Fibroblast of skin of right biceps (primary cell): ENCODE results near the gene SIRPA.
A peak's percentile ranks its signal among the peaks of the same experiment; 100 is the strongest.

ENCODE experiments used
- DNase-seq: peaks from one replicate; pipeline ENCODE4 v3.0.0-alpha.2; 2013

Gene SIRPA

DNA sequence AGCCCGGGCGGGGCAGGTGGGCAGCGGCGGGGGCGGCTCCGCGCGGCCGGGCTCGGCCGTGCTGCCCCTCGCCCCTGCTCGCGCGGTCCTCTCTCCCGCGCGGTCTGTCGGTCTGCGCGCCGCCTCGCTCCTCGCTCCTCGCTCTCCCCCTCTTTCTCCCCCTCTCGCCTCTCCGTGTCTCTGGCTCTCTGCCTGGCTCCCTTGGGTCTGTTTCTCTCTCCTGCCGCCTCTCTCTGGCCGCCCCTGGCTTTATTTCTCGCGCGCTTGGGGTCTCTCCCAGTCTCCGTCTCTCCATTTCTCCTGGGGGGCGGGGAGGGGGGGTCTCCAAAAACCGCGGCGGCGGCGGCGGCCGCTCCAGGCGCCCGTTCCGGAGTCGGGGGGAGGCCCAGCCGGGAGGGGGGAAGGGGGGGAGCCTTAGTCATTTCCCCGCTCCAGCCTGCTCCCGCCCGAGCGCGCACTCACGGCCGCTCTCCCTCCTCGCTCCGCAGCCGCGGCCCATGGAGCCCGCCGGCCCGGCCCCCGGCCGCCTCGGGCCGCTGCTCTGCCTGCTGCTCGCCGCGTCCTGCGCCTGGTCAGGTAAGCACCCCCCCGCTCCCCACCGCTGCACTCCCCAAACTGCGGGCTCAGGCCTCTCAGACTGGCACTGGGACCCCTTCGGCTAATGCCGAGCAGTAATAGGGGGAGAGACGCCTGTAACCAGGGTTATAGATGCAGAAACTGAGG, at the start of gene SIRPA:
TSS of gene SIRPA (plus strand) at position 457 of the 723 bp plus-strand sequence. CDS start at position 498, 41 bp downstream.
- DNase-seq: peak; percentile 81

DNA sequence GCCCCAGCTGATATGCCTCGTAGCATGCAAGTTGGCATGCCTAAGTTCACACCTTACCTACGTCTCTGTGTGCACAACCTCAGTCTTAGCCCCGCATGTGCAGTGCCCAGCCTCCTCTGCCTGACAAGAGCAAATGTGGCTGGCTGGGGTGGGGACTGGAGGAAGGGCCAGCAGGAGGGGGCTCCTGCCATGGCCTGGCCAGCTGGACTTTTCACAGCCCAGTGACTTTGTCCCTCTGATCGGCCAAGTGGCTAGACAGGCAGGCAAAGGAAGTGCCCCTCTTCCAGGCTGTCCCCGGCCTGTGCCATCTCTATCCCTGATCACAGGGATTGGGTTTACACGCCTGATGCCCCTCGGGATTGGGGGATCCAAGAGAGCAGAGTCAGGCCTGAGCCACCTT, 49.5 kb upstream of the SIRPA start:
- DNase-seq: no peak

DNA sequence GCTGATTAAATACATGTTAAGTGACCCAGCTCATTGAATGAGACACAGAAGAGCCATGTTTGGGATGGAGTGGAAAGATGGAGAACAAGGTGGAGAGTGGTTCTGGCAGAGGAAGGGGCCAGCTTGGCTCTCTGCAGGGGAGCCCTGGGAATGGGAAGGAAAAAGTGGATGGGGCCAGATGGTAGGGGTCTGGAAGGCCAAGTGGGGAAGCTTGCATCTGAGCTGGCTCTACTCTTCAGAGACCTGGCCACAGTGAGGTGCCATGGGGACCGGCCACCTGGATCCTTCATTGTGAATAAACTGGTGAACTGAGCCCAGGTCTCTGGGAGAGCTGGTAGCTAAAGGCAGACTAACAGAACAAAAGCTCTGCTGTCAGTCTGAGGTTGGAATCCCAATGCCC, 48.9 kb upstream of the SIRPA start:
- no peak for DNase-seq

DNA sequence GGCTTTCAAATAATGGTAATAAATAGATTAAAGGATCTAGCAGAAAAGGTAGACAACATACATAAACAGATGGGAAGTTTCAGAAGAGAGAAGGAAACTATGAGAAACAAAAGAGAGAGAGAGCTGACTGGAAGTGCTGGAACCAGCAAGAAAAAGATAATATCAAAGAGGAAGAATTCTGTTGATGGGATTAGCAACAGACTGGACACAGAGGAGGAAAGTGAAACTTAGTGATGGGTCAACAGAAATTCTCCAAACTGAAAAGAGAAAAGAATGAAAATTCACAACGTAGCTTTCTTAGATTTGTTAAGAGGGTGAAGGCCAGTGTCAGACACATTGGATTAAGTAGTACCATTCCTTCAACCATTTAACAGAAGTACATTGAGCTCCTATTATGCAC, 48.3 kb upstream of the SIRPA start:
- DNase-seq: no peak

DNA sequence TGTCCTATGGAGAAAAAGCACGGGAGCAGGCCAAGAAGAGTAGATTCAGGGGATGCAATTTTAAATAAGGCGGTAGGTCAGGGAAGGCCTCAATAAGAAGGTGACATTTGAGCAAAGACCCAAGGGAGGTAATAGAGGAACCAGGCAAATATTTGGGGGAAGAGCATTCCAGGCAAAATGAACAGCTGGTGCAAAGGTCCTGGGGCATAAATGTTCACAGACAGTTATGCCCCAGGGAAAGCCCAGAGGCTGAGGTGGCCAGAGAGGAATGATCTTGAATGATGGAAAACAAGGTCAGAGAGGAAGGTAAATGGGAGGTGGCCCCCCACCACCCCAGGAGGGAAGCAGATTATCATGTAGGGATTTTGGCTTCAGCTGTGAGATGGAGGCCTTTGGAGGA, 47.4 kb upstream of the SIRPA start:
- no peak for DNase-seq

DNA sequence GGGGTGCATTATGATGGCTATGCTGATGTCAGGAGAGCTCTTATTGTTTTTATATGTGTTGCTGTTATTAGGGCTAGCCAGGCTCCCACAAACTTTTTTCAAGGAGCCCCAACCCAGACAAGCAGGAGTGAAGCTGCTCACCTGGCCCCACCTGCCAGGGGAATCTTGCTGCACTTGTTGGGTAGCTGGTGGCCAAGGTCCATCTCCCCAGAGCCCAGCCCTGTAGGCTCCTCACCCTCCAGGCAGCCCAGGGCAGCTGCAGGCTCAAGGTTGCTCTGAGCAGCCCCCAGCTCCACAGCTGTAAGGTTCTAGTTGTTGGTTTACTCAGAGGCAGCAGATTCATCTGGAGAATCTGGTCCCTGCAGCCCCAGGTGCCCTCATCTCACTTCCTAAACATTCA, 46.8 kb upstream of the SIRPA start:
- DNase-seq: no peak

DNA sequence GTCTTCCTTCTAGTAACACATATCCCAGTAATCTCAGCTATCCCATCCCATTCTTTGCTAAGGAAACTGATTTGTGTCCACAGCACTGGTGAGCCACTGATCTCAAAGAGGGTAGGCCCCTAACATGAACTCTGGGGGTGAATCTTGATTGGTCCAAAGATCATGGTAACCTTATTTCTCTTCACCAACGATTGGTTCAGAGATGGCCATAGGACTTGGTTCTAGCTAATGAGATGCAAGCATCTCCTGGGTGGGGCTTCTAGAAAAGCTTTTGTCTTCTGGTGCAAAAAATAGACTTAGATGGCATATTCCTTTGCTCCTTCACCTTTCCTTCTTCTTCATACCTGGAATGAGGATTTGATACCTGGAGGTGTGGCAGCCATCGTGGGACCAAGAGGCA, 43.8 kb upstream of the SIRPA start:
- no peak for DNase-seq

DNA sequence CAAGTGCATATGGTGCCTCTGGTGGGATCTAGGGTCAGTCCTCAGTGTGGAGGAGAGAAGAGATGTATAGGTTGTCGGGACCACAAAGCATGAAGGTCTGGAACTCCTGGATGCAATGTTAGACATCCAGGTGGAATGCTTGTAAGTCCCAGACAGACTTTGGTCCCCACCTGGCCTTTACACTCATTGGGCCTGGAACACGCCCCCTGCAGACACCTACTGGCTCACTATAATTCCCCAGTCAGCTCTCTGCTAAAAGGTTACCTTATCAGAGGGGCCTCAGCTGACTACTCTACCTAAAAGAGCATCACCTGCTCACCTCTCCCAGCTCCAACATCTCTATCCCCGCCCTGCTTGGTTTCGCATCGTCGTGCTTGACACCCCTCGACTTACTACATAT, 41.7 kb upstream of the SIRPA start:
- DNase-seq: no peak

DNA sequence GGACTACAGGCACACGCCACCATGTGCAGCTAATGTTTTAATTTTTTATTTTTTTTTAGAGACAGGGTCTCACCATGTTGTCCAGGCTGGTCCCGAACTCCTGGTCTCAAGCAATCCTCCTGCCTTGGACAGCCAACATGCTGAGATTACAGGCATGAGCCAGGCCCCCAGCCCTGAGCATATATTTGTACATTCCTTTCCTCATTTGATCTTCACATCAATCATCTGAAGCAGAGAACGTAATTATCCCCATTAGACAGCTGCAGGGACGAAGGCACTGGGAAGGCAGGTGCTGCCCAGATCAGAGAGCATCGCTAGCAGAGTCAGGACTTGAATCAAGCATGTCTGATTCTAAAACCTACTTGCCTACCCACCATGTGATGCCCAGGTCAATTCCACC, 41.0 kb upstream of the SIRPA start:
- DNase-seq: no peak

DNA sequence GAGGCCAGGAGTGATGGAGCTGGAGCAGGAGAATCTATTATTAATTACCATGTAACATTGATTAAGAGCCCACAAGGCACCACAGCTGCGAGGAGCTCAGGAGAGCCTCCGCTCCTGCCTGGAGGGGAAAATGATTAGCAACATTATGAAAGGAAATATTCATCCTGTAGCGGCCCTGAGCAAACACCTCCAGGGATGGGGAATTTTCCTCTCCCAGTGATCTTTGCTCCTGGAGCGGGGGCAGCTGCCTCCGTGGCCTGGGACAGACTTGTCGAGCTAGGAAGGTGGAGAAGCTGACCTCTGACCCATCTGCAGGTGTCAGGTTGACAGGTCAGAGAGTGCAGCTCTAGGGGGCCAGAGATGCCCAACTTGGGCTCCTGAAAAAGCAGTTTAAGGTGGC, 40.1 kb upstream of the SIRPA start:
- DNase-seq: no peak

DNA sequence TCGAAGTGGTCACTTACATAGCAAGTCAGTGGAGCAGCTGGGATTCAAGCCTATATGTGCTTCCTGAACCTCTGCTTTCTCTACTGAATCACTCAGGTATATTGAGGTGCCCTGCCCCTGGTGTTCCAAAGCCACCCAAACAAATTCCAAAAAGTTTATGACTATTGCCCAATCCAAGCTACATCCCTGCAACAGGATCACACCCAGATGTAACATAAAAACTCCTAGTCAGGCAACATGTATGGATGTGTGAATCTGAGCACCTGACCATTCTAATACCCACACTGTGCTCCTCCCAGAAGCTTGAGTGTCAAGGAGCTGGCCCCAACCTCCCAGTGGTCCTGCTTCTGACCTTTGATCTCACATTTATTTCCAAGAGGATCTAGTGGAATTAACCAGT, 39.5 kb upstream of the SIRPA start:
- DNase-seq: no peak

DNA sequence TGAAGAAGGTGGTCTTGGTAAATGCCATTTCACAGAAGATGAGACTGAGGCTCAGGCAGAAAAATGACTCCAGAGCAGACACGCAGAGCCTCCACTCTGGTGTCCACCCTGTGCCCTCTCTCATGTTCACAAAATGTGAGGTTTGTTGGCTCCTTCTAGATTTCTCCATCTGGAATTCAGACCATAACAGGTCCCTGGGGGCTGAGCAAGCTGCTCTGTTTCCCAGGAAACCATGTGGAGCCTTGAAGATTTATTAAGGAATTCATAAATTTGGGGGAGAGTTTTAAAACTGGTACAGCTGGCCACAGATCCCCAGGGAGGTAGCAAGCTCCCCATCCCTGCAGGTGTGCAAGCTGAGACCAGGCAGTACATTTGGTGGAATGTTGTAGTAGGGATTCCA, 38.8 kb upstream of the SIRPA start:
- peak; percentile 51 for DNase-seq

DNA sequence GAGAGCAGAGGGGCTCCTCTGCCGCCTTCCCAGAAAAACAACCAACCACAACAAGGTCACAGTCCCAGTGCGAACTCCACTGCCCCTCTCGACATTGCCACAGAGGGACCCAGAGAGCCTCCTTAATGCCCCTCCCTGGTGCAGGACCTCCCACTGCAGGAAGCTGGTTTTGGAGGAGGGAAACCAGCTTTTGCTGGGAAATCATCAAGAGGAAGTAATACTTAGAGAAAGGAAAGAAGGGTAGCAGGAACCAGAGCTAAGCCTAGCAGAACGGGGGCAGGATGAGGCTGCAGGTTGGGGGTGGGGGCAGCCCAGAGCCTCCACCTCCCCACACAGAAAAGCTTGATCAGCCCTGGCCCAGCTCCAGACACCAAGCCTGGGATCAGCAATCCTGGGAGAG, 37.7 kb upstream of the SIRPA start:
- no peak for DNase-seq

DNA sequence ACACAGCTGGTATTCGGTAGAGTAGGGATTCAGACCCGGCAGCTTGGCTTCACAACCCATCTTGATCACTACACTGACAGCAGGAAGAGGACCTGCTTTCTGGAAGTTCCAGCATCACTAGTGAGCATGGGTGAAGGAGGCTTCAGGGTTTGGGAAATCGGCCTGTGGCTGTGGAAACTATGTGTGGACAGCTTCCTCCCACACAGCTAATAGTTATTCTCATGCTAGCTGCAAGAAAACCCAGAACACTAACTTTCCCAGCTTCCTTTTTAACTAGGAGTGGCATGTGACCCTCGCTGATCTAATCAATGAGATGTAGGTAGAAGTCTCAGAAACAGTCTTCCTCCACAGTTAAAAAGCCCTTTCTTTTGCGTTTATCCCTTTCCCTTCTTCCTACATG, 36.3 kb upstream of the SIRPA start:
- DNase-seq: no peak

DNA sequence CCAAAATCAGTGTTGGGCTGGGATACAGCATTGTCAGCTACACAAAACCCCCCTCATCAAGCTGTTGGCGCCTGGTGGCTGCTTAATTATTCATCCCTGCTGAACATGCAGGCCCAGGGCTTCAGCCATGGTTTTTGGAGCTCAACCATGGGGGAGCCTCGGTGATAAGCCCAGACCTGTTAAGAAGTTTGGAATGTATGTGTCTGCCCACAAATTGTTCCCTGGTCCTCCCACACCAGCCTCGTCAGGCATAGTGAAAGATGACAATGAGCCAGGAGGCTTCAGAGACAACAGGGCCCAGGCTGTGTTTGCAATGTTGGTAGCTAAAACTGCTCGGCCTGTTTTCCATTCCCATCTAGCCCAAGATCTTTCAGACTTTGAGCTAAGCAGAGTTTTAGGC, 34.8 kb upstream of the SIRPA start:
- DNase-seq: peak; percentile 94

DNA sequence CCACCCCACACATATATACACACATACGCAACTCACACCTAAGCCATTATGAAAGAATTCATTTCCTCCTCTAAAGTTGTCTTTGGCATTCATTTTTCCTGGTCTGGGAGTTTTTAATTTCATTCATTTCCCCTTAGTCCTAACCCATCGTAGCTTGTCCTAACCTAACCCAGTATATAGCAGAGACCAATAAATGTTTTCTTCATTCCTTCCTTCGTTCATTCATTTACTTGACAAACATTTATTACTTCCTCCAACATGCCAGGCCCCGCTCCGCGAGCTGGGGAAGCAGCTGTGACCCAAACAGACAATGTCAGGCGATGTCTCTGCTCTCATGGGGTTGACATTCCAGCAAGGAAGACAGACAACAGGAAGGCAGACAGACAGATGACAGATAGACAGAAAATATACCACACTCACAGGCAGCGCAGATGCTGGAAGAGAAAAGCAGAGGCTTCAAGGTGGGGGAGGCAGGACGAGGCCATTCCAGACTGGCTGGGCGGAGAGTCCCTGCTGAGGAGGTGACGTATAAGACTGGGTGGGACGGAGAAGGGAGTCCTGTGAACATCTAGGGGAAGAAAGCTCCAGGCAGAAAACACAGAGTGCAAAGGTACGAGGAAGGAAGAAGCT, 33.7 kb upstream of the SIRPA start:
- DNase-seq: peak; percentile 87

DNA sequence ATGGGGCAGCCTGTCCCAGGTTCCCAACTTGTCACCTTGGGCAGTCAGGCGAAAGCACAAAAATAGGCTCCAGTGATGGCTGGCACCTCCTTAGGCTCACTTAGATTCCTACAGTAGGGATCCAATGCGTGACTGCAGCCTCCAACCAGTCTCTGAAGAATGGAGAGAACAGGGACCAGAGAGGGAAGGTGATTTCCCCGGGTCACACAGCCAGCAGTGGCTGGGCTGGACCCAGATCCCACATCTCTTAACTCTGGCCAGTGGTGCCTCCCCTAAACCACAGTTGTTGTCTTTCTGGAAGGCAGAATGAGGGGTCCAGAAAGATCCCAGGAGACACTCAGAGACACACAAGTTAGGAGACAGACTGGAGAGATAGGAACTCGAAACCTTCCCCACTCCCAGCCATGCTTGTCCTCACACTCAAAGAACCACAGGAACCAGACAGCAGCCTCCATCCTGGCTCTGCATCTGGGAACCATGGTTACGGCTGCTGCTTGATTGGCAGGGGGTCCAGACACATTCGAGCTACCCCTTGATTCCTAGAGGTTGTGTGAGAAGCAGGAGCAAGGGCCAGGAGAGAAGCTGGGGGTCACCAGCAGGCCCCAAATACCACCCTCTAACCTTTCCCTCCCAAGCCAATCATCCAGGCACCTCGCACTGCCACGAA, 33.1 kb upstream of the SIRPA start:
- no peak for DNase-seq

DNA sequence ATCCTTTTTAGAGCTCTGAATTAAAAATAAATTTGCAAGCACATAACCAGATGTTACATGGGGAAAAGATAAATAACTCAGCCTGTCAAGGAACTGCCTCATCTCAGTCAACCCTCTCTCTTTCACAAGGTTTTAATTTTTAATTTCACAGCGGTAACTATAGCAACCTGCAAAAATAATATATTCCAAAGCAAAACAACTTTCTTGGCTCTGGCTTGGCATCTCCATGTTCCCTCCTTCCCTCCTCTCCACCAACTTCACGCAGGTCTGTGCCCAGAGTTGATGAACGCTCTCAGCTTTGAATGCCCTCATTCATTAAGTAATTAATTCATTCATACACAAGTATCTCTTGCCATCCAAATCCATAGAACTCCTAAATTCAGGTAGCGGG, 32.5 kb upstream of the SIRPA start:
- no peak for DNase-seq

DNA sequence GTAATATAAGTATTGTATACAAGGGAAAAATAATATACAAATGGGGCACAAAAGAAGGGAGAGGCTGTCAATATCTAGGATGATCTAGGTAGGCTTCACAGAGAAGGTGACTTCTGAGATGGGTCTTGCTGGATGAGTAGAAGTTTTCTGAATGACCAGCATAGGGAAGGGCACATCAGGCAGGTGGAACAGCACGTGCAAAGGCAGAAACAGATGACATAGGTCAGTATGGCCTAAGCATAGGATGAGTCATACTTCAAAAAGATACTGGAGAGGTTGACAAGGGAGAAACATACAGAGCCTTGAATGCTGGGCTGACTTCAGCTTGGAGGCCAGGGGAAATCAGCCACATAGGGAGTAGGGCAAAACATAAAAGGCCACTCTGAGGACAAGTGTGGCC, 31.9 kb upstream of the SIRPA start:
- no peak for DNase-seq

DNA sequence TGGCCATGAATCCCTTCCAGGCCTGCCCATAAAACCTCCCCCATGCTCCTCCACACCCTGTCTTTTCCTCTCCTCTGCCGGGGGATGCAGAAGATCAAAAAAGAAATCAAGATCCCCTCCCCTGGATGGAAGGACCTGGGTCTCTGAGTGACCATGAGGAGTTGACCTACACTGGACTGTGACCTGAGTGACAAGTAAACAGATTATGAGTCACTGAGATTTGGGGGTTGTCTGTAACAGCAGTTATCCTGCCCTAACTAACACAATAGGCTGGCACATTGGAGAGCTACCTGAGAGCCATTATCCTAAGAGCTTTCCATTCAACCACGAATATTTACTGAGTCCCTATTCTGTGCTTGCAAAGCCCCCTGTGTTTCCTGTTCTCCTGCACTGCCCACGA, 28.4 kb upstream of the SIRPA start:
- DNase-seq: no peak

DNA sequence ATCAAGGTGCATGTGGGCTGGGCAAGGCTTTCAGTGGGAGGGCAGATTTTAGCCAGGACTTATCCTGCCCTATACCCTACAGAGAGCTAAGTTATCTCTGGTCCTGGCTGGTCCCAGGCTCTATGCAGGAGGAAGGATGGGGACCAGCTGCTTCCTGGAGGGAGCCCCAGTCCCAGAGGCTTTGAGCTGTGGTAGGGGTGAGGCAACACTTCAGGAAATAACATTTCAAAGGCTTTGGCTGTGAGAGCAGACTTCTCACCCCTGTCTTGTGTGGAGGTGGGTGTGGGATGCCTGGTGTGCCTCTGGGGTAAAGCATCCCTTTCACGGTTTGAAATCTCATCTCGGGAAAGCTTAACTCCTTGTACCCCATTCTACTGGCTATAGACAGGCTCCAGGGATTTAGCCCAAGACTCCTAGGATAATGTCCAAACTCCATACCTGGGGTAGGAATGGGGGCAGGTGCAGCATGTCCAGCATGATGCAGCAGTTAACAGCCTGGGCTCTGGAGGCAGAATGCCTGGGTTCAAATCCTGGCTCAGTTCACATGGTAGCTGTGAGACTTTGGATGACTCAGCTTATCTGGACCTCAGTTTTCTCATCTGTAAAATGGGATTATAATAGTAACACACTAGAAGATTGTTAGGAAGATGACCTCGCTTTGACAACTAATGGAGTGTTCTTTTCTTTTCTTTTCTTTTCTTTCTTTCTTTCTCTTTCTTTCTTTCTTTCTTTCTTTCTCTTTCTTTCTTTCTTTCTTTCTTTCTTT, 27.5 kb upstream of the SIRPA start:
- no peak for DNase-seq

DNA sequence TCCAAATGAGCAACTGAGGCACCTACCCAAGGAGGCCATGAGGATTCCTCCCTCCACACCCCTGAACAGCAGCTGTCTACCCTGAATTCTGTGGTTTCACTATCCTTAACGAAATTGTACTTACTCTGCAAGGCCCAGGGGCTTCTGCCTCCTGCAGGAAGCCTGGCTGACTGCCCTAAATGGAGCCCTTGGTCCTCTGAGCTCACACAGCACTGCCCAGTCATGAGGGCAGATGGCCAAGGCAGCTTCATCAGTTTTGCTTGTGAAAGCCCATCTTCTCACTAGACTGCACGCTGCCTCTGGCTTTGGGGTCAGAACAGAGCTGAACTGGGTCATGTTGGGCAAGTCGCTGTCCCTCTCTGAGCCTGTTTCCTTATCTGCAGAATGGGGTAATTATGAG, 26.4 kb upstream of the SIRPA start:
- peak; percentile 36 for DNase-seq

DNA sequence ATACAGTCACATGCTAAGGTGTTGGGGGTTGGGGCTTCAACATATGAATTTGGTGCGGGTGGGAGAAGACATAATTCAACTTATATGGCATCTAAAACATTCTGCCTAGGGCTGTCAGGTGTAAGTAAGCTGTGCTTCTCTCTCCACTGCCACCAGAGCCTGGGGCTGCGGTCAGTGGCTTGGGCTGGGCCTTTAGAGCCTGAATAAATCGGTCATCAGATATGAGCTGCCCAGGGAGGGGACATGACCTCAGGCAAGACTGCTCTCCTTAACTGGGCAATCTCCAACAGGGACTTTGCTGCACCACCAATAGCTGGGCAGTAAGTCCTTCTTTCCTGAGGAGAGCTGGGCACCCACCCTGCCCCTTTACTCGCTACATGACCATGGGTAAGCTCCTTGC, 24.9 kb upstream of the SIRPA start:
- no peak for DNase-seq
